ENCODE results near the gene PAGR1. TPM values are rescaled to one million over a fixed set of nuclear protein-coding genes. Genes with fewer than 3 reads are reported as not detected.

PAGR1 gene
- total and polyA plus RNA-seq, 10 of the 15 experiments (the other 5 are each of a cell fraction or from before 2014, with no cell fraction given) = 1.1 to 57.7 (median 23.4) TPM

GRCh38 chr16:29815793-29816693, at the start of gene PAGR1 (continued):
- TF ChIP-seq IKZF2 (IDR thresholded peaks at IDR 0.05) = peak in 1 of 2 experiments; percentile 63; a peak in 2 of 4 replicates
- peak; percentile 92 for TF ChIP-seq NR2C1 (IDR thresholded peaks at IDR 0.05)
- no peak for TF ChIP-seq PBX3 (IDR thresholded peaks at IDR 0.05; ENCODE audit: insufficient replicate concordance, low read depth, low read length)
- TF ChIP-seq MYB (IDR thresholded peaks at IDR 0.05; ENCODE audit: borderline replicate concordance, low read depth, low read length) = no peak; the same call in 1 of the 2 replicates
- peak; percentile 17; the same call in 2 of the 3 replicates for TF ChIP-seq POU2F2 (IDR thresholded peaks at IDR 0.05; ENCODE audit: borderline replicate concordance, low read depth, low read length)
- TF ChIP-seq RELA (IDR thresholded peaks at IDR 0.05; ENCODE audit: borderline replicate concordance, partially characterized antibody) = peak; percentile 34
- peak; percentile 41; the same call in 1 of the 2 replicates for TF ChIP-seq ATF3 (IDR thresholded peaks at IDR 0.05; ENCODE audit: borderline replicate concordance, extremely low read depth, low read depth, low read length)
- no peak for TF ChIP-seq REST (IDR thresholded peaks at IDR 0.05; ENCODE audit: low read depth, low read length)
- TF ChIP-seq CREM (IDR thresholded peaks at IDR 0.05; ENCODE audit: low read depth) = peak; percentile 89
- TF ChIP-seq NRF1 (conservative IDR thresholded peaks at IDR 0.05; ENCODE audit: low read depth, low read length) = peak; percentile 100
- TF ChIP-seq E4F1 (IDR thresholded peaks at IDR 0.05; ENCODE audit: borderline replicate concordance, partially characterized antibody) = peak; percentile 47
- TF ChIP-seq ZNF592 (IDR thresholded peaks at IDR 0.05) = 0 out of 2 replicates have a peak, but pooled peaks have one; percentile 56
- TF ChIP-seq HDGF (IDR thresholded peaks at IDR 0.05) = peak; percentile 95
- TF ChIP-seq ZNF217 (IDR thresholded peaks at IDR 0.05) = no peak; the same call in 1 of the 2 replicates
- no peak for TF ChIP-seq FOXM1 (IDR thresholded peaks at IDR 0.05; ENCODE audit: low read depth, low read length)
